Smooth muscle cell (in vitro differentiated cells): ENCODE measurements around the gene SLC27A1. TPM values are rescaled to one million over a fixed set of nuclear protein-coding genes. Genes with fewer than 3 reads are reported as not detected.

Experiments used
- DNase-seq: peaks from one replicate; lab custom pipeline; 2025; ENCODE audit not compliant: unreplicated experiment; lab: John Stamatoyannopoulos, UW
- H2AFZ ChIP-seq: fragments of 200-600 bp; sonication (generic); 2 replicates; pipeline ENCODE4 v1.6.0; 2016; ENCODE audit warnings: antibody characterized with exemption, low read depth, mild to moderate bottlenecking
- H3F3A ChIP-seq: fragments of 200-600 bp; sonication (generic); 2 replicates; pipeline ENCODE4 v1.6.0; 2017; ENCODE audit warnings: antibody characterized with exemption, low read depth
- H3K27ac ChIP-seq: fragments of 200-600 bp; sonication (generic); 2 replicates; pipeline ENCODE4 v1.5.1; 2016; ENCODE audit warnings: low read depth, mild to moderate bottlenecking
- H3K27me3 ChIP-seq: fragments of 200-600 bp; sonication (generic); 2 replicates; pipeline ENCODE4 v1.6.1; 2016; ENCODE audit warnings: low read depth, mild to moderate bottlenecking
- H3K36me3 ChIP-seq: fragments of 200-600 bp; sonication (generic); 2 replicates; pipeline ENCODE4 v1.5.1; 2016; ENCODE audit warnings: low read depth
- H3K4me1 ChIP-seq: fragments of 200-600 bp; sonication (generic); 2 replicates; pipeline ENCODE4 v1.5.1; 2016; ENCODE audit warnings: low read depth
- H3K4me2 ChIP-seq: fragments of 200-600 bp; sonication (generic); 2 replicates; pipeline ENCODE4 v1.6.0; 2016; ENCODE audit warnings: mild to moderate bottlenecking
- H3K4me3 ChIP-seq: fragments of 200-600 bp; sonication (generic); 2 replicates; pipeline ENCODE4 v1.5.1; 2016; ENCODE audit warnings: mild to moderate bottlenecking
- H3K79me2 ChIP-seq: fragments of 200-600 bp; sonication (generic); 2 replicates; pipeline ENCODE4 v1.6.0; 2016; ENCODE audit warnings: low read depth, mild to moderate bottlenecking
- H3K9ac ChIP-seq: fragments of 200-600 bp; sonication (generic); 2 replicates; pipeline ENCODE4 v1.6.0; 2016; ENCODE audit warnings: low read depth
- H3K9me3 ChIP-seq: fragments of 200-600 bp; sonication (generic); replicated peaks from 2 replicates; pipeline ENCODE4 v1.5.1; 2016; ENCODE audit warnings: low read depth
- H4K20me1 ChIP-seq: fragments of 200-600 bp; sonication (generic); 2 replicates; pipeline ENCODE4 v1.6.0; 2016; ENCODE audit warnings: low read depth
- WGBS: methylation state at CpG from one replicate; pipeline ENCODE4 v1.1.7; 2016; ENCODE audit warnings: low lambda C conversion rate; 5-methylcytosine and 5-hydroxymethylcytosine counted together
- polyA plus RNA-seq: library from polyadenylated mRNA; unstranded; fragments of >200 nt; fragmentation: Nextera tagmentation; extraction: Ambion mirVana; gene quantifications from 2 replicates; pipeline ENCODE4 v1.2.1, GENCODE V29; 2016
- total RNA-seq: library from RNA; depleted of rRNA; stranded (reverse); fragments of >200 nt; gene quantifications from 2 replicates; pipeline ENCODE4 v1.2.3, GENCODE V29; 2014
- TF ChIP-seq, protein P1 (sequence below): fragments of 200-600 bp; sonication (generic); IDR thresholded peaks from 2 replicates; pipeline ENCODE4 v1.5.1; 2017; ENCODE audit warnings: borderline replicate concordance, mild to moderate bottlenecking, antibody characterized with exemption; ENCODE audit not compliant: insufficient read depth, poor library complexity, severe bottlenecking

Gene SLC27A1
- total and polyA plus RNA-seq, 2 experiments from 2014 or later = 9.7 to 11.5 TPM

- Histone ChIP-seq H3K36me3 (no peaks in the 10 kb centered on the region), H3K79me2 (no peaks in the 10 kb centered on the region), H3K27me3 (no peaks in the 10 kb centered on the region), H4K20me1 (no peaks in the 10 kb centered on the region), H3K9me3 (no peaks in the 10 kb centered on the region), H3K27ac (no peak overlapping the region), H3K4me3 (no peak overlapping the region), H3K4me2 (no peak overlapping the region), H3K9ac (no peak overlapping the region), H2AFZ (no peak overlapping the region), H3K4me1 (no peaks in the 10 kb centered on the region), H3F3A (no peaks in the 10 kb centered on the region)
- 96% methylated on average over 25 of the region's 25 CpGs for WGBS
- no peak for DNase-seq
- TF ChIP-seq, protein P1, sequence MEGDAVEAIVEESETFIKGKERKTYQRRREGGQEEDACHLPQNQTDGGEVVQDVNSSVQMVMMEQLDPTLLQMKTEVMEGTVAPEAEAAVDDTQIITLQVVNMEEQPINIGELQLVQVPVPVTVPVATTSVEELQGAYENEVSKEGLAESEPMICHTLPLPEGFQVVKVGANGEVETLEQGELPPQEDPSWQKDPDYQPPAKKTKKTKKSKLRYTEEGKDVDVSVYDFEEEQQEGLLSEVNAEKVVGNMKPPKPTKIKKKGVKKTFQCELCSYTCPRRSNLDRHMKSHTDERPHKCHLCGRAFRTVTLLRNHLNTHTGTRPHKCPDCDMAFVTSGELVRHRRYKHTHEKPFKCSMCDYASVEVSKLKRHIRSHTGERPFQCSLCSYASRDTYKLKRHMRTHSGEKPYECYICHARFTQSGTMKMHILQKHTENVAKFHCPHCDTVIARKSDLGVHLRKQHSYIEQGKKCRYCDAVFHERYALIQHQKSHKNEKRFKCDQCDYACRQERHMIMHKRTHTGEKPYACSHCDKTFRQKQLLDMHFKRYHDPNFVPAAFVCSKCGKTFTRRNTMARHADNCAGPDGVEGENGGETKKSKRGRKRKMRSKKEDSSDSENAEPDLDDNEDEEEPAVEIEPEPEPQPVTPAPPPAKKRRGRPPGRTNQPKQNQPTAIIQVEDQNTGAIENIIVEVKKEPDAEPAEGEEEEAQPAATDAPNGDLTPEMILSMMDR = no peak
Observed at GRCh38 chr19:17436094-17436873, 34.0 kb upstream of the SLC27A1 start.

GRCh38 chr19:17436874-17437267 lies 33.5 kb upstream of the SLC27A1 start:
- Histone ChIP-seq H3K4me1 (no peaks in the 10 kb centered on the region), H3K79me2 (no peaks in the 10 kb centered on the region), H3K9me3 (no peaks in the 10 kb centered on the region), H3F3A (no peaks in the 10 kb centered on the region), H3K36me3 (no peaks in the 10 kb centered on the region), H3K27ac (no peak overlapping the region), H4K20me1 (no peaks in the 10 kb centered on the region), H2AFZ (no peak overlapping the region), H3K27me3 (no peaks in the 10 kb centered on the region), H3K9ac (no peak overlapping the region), H3K4me3 (no peak overlapping the region), H3K4me2 (no peak overlapping the region)
- WGBS = 83% methylated on average over 7 of the region's 7 CpGs
- no peak for DNase-seq
- TF ChIP-seq, protein P1 = no peak

DNA sequence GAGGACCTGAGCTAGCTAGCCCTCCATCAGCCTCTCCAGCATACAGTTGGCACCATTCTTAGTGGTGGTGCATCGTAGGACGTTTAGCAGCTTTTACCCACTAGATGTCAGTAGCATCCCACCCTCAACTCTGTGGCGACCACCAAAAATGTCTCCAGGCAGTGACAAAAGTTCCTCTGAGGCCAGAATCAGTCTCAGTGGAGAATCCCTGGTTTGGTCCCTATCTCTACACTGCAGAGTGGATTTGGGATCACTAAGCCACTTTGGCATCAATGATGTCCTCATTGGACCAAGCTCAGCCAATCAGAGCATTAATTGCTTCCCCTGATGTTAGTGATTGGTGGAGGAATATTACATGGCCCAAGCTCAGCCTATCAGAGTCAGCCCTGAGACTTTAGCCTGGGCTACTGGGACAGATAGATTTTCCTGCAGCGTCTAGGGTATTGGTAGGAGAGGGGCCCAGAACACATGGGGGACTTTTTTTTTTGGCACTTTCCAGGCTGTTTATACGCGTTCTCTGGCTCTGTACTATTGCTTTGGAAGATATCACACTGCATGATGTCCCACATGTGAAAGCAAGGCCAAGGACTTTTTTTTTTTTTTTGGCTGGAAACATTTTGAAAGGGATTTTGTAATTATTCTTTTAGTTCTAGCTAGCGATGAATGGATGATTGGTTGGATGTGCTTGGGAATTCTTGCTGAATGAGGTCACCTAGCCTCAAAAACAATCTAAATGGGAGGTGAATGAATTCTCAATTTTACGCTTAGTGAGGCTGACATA lies 28.9 kb upstream of the SLC27A1 start:
- Histone ChIP-seq H3K4me3 (no peak overlapping the region), H3K4me2 (no peak overlapping the region), H4K20me1 (no peaks in the 10 kb centered on the region), H3K79me2 (no peaks in the 10 kb centered on the region), H3K27me3 (no peaks in the 10 kb centered on the region), H3K4me1 (no peaks in the 10 kb centered on the region), H2AFZ (no peak overlapping the region), H3K27ac (no peak overlapping the region), H3K9me3 (no peaks in the 10 kb centered on the region), H3K9ac (no peak overlapping the region), H3F3A (no peaks in the 10 kb centered on the region), H3K36me3 (no peaks in the 10 kb centered on the region)
- DNase-seq = no peak
- WGBS = 61% methylated on average over 8 of the region's 8 CpGs
- TF ChIP-seq, protein P1 = peak; percentile 43
